Measurements from ENCODE around the gene KIF5A. TPM values are rescaled to one million over a fixed set of nuclear protein-coding genes. Genes with fewer than 3 reads are reported as not detected.

The KIF5A gene
- total RNA-seq, 1 experiment from 2014 or later: not detected

DNA sequence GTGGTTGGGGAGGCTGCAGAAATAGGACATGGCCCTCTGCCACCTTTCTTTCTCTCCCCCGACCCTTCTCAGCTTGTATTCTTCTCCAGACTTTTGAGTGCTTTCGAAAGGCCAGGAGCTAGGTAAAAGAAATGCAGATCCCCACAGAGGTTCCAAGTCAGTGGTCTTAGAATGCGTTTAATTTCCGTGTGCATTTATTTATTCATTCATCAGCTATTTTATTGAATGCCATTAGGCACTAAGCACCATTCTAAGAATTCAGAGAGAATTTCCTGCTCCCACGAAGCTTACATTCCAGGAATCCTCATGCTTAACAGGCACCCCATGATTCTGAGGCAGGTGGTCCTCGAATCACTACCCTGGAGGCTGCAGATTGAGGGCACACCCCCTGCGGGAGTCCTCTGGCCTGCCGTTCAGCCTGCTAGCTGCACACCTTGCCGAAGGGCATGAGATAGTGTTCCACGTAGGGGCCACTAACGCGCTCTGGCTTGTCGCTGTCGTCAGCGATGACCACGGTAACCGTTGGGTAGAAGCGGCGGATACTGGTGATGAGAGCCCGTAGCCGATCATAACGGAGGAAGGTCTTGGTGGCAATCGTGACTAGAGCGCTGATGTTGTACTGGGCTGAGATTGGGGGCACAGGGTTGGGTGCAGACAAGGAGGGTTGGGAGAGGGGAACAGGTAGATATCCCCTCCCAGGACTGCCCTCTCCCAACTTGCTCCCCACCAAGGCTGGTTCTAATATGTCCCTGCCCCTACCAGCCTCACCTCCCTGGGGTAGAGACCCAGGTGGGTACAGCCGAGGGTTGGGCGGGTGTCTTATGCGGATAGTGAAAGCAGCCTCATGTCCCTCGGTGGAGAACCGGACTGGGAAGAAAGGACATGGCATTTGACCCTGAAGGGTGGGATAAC, 78.7 kb downstream of the KIF5A start:
- no peak for DNase-seq (ENCODE audit: low read depth)

DNA sequence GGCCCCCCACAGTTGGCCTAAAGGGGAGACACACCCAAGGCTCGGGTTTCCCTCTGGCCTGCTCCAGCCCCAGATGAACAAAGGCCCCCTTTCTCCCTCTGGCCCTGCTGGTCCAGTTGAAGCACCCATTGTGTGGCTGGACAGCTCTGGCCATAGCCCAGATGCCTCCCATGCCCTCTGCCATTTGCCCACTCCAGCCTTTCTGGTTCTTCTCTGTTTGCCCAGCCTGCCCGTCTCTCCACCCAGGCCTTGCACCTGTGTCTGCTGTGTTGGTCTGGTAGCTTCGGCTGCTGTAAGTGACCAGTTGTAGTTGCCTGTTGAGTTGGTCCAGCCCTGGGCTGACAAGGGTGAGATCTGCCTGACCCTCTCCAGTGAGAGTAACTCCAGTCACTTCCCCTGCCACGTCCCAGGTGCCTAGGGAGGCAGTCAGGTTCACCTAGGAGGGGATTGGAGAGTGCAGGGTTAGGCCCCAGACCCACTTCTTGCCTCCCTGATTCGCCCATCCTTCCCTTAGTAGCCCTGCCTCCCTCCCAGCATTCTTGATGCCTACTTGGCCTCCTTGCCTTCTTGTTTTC, 80.1 kb downstream of the KIF5A start:
- no peak for DNase-seq (ENCODE audit: low read depth)

DNA sequence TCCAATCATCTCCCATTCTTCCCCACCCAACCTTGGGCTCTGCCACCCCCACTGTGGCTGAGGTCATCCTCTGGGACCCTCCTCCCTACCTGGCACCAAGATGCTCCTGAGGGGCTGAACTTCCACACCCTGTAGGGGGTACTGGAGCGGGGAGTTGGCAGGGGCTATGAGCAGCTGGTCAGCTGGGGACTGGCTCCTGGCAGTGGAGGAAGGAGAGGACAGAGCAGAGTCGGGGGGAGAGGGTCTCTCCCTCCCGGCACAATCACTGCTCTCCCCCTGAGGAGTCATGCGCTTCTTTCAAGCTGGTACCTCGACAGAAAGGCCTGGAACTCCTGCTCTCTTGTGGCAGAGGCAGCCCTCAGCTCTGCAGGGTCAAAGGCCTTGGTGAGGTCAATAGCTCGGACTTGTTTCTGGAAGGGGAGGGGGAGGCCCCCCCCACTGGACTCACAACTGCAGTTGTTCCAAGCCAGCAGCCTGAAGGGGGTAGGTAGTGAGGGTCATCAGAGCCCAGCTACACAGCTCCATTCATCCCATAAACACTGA, 81.1 kb downstream of the KIF5A start:
- no peak for DNase-seq (ENCODE audit: low read depth)

DNA sequence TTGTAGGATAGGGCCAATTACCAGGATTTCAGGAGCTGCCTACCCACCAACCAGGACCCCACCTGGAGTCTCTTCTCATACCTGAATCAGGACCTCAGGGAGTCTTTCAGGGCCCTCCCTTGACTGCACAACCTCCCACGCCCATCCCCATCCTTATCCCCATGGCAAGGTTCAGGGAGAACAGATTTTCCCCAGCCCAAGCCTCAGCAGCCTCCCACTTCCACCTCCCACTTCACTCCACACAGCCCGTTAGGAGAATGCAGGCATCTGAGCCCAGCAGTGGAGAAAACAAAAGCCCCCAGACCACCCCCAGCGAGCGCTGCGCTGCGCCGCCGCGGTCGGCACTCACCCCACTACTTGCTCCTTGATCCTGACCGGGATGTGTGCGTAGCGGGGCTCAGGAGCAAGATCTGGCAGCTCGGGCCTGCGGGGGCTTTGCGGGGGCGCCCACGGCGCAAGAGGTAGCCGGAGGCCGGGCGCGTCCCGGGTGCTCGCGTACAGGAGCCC, 81.8 kb downstream of the KIF5A start:
- no peak for DNase-seq (ENCODE audit: low read depth)

DNA sequence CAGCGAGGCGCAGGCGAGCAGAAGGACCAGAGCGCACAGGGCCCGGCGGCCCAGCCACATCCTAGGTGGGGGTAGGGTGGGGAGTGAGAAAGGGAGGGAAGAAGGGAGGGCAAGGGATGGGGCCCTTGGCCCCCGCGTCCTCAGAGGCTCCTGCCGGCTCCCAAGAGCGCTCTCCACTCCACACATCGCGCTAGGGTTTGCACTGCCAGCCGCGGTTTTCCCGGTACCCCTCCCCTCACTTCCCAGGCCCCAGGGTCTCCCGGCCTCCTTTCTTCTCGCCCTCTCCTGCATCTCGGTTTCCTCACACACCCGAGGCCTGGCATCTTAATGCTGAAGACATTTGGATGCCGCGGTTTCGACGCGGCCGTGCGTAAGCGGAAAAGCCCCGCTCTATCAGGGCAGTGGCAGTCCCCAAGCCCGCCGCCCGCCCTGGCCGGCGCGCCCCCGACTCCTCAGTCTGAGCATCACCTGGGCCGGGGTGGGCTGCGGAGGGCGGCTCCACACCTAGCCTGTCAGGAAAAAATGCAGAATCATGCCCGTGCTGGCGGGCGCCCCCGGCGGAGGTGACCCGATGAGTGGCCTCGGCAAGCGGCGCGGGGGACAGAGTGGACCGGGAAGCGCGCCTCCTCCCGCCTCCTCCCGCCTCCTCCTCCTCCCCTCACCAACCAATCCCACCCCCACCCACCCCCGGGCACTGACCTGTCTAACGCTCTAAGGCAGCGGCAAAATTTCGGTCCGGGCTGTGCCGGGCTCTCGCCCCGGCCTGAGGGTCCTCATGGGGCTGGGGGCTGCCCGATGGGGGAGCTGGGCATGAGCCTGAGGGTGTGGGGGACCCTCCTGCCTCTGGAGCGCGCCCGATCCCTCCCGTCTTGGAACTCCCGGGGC, 82.5 kb downstream of the KIF5A start:
- DNase-seq (ENCODE audit: low read depth): no peak

DNA sequence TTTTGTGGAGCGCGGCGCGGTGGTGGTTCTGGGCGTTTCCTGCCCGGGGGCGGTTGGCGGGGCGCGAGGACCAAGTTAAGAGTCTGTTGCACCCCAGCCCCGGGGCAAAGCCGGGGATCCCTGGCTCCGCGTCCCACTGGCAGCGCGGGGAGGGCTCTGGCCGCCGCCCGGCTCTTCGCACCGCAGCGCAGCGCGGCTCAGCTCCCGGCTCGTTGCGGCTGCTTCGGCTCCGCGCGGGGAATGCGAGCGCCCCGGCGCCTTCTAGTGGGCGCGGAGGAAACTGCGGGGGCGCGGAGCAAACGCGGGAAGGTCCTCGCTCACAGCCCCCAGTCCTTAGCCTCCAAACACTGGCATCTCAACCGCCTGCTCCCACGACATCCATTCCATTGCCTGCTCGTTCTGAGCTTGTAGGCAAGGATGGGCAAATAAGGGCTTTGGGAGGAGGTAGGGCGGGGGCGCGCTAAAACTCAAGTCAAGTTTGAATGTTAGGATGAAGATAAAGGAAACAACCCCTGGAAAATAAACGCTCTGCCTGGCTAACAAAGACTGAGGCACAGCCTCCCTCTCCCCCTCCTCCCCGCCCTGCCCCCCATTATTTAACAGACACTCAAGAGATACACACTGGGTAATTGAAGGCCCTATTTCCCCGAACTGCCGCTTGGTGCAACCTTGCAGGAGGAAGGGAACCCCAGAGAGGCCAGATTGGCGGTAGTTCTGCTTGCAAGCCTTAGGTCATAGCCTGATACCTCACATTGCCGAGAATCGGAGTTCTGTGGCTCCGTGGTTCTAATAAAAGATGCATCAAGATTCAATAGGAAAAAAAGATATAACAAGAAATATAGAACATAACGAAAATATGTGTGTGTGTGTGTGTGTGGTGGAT, 83.4 kb downstream of the KIF5A start, which contains the start of gene B4GALNT1:
Gene B4GALNT1, minus strand, starts transcription at position 244 of the 883 bp plus-strand sequence. CDS start 1,069 bp downstream, outside the sequence.
- peak; percentile 75 for DNase-seq (ENCODE audit: low read depth)

Small RNAs within 50 kb of the gene (small RNA-seq; reads per million reads assigned to genes)
- not detected for gene MIR616

Other genes with a start within 250 kb of the KIF5A start
- 7.4 and 13.0 TPM in 2 replicates for gene R3HDM2, start 119.0 kb upstream of the KIF5A start, total RNA-seq (2014; rRNA removed; shearing (Covaris generic))
- gene INHBC, start 115.3 kb upstream of the KIF5A start, total RNA-seq (2014; rRNA removed; shearing (Covaris generic)): 0.13 and 0.37 TPM in 2 replicates
- gene INHBE, start 94.7 kb upstream of the KIF5A start, total RNA-seq (2014; rRNA removed; shearing (Covaris generic)): 1.4 and 2.1 TPM in 2 replicates
- gene GLI1, start 90.3 kb upstream of the KIF5A start, total RNA-seq (2014; rRNA removed; shearing (Covaris generic)): 0.60 and 4.0 TPM in 2 replicates
- 2.2 and 3.3 TPM in 2 replicates for gene ARHGAP9, start 70.2 kb upstream of the KIF5A start, total RNA-seq (2014; rRNA removed; shearing (Covaris generic))
- 282 and 304 TPM in 2 replicates for gene MARS1, start 62.0 kb upstream of the KIF5A start, total RNA-seq (2014; rRNA removed; shearing (Covaris generic))
- gene DDIT3, start 29.5 kb upstream of the KIF5A start, total RNA-seq (2014; rRNA removed; shearing (Covaris generic)): 11.8 and 12.7 TPM in 2 replicates
- 4.9 and 9.5 TPM in 2 replicates for gene MBD6, start 27.2 kb upstream of the KIF5A start, total RNA-seq (2014; rRNA removed; shearing (Covaris generic))
- 79.5 and 87.1 TPM in 2 replicates for gene DCTN2, start 2.9 kb upstream of the KIF5A start, total RNA-seq (2014; rRNA removed; shearing (Covaris generic))
- gene PIP4K2C, start 41.1 kb downstream of the KIF5A start, total RNA-seq (2014; rRNA removed; shearing (Covaris generic)): 21.3 and 27.5 TPM in 2 replicates
- 11.3 and 16.7 TPM in 2 replicates for gene DTX3, start 54.8 kb downstream of the KIF5A start, total RNA-seq (2014; rRNA removed; shearing (Covaris generic))
- gene ARHGEF25, start 61.4 kb downstream of the KIF5A start, total RNA-seq (2014; rRNA removed; shearing (Covaris generic)): 5.7 and 6.0 TPM in 2 replicates
- gene B4GALNT1, start 83.2 kb downstream of the KIF5A start, total RNA-seq (2014; rRNA removed; shearing (Covaris generic)): 23.6 and 34.1 TPM in 2 replicates
- 78.0 and 78.9 TPM in 2 replicates for gene OS9, start 144.1 kb downstream of the KIF5A start, total RNA-seq (2014; rRNA removed; shearing (Covaris generic))
- 11.2 and 11.6 TPM in 2 replicates for gene AGAP2, start 188.7 kb downstream of the KIF5A start, total RNA-seq (2014; rRNA removed; shearing (Covaris generic))
- 21.6 and 28.9 TPM in 2 replicates for gene TSPAN31, start 195.0 kb downstream of the KIF5A start, total RNA-seq (2014; rRNA removed; shearing (Covaris generic))
- 442 and 461 TPM in 2 replicates for gene CDK4, start 202.3 kb downstream of the KIF5A start, total RNA-seq (2014; rRNA removed; shearing (Covaris generic))
- gene MARCHF9, start 205.1 kb downstream of the KIF5A start, total RNA-seq (2014; rRNA removed; shearing (Covaris generic)): 11.3 and 15.9 TPM in 2 replicates
- gene CYP27B1, start 217.0 kb downstream of the KIF5A start, total RNA-seq (2014; rRNA removed; shearing (Covaris generic)): 0.17 and 0.19 TPM in 2 replicates
- 26.9 and 31.6 TPM in 2 replicates for gene METTL1, start 222.1 kb downstream of the KIF5A start, total RNA-seq (2014; rRNA removed; shearing (Covaris generic))
- gene EEF1AKMT3, start 222.6 kb downstream of the KIF5A start, total RNA-seq (2014; rRNA removed; shearing (Covaris generic)): 3.7 and 7.0 TPM in 2 replicates
- gene TSFM, start 232.7 kb downstream of the KIF5A start, total RNA-seq (2014; rRNA removed; shearing (Covaris generic)): 55.0 and 57.6 TPM in 2 replicates

Data from HT1080 (cell line).